Esophagus muscularis mucosa (tissue), 4 donors: ENCODE measurements around the gene AGT.

ENCODE experiments used
- EP300 ChIP-seq: sonication (generic); formaldehyde crosslinking; IDR thresholded peaks from one replicate; pipeline ENCODE4 v1.6.1; 2017; ENCODE audit warnings: antibody characterized with exemption
- POLR2A ChIP-seq: fragments of 450-650 bp; IDR thresholded peaks from one replicate; pipeline ENCODE4 v1.6.1; 2017; ENCODE audit warnings: antibody characterized with exemption, moderate library complexity, mild to moderate bottlenecking, low read depth
- POLR2AphosphoS5 ChIP-seq, 2 donors: sonication (generic); formaldehyde crosslinking; IDR thresholded peaks; one replicate each; pipeline ENCODE4 v1.6.1; 2017; ENCODE audit warnings: antibody characterized with exemption in 2 of 2
- TF ChIP-seq, protein P1 (sequence below), 3 experiments: fragments of 200-600 bp in 2 of 3; fragments of 450-650 bp in 1 of 3; sonication (generic) in 2 of 3; IDR thresholded peaks; one replicate each; pipeline ENCODE4 v1.5.1; 2017 to 2019; ENCODE audit warnings: antibody characterized with exemption in 3 of 3, mild to moderate bottlenecking in 2 of 3, moderate library complexity in 1 of 3

DNA sequence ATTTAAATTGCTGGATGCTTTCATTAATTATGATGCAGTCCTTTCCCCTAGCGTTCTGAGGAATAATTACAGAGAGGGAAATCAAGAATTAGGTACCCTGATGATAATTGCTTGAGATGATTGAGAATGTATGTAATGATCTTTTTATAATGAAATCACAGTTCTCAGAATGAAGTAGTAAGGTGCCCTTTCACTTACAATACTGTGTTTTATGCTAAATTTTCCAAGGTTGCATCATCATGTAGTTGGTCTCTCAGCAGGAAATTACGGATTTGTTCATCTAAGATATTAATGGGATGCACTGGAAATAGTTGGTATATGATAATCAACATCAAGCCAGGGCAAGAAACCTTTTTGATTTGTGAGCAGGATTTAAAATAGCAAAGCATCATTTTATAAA, 34.1 kb downstream of the AGT start:
- TF ChIP-seq, protein P1, sequence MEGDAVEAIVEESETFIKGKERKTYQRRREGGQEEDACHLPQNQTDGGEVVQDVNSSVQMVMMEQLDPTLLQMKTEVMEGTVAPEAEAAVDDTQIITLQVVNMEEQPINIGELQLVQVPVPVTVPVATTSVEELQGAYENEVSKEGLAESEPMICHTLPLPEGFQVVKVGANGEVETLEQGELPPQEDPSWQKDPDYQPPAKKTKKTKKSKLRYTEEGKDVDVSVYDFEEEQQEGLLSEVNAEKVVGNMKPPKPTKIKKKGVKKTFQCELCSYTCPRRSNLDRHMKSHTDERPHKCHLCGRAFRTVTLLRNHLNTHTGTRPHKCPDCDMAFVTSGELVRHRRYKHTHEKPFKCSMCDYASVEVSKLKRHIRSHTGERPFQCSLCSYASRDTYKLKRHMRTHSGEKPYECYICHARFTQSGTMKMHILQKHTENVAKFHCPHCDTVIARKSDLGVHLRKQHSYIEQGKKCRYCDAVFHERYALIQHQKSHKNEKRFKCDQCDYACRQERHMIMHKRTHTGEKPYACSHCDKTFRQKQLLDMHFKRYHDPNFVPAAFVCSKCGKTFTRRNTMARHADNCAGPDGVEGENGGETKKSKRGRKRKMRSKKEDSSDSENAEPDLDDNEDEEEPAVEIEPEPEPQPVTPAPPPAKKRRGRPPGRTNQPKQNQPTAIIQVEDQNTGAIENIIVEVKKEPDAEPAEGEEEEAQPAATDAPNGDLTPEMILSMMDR (IDR thresholded peaks at IDR 0.05) = no peak
- TF ChIP-seq EP300 (no peak), POLR2AphosphoS5 (IDR thresholded peaks at IDR 0.05) (no peak), POLR2A (no peak)
